ENCODE measurements around the gene CCDC107.

Gene CCDC107

GRCh38 chr9:35706951-35707350 is 48.9 kb downstream of the CCDC107 start:
- no peak for DNase-seq

- no peak for DNase-seq
Observed at GRCh38 chr9:35708146-35708545, 50.1 kb downstream of the CCDC107 start.

- no peak for DNase-seq
Observed at GRCh38 chr9:35710818-35711500, 52.9 kb downstream of the CCDC107 start.

Measured in activated CD4-positive, alpha-beta T cell treated with anti-CD3 and anti-CD28 coated beads, Interleukin-2, amount 50 U/mL, for 1 hour (primary cell).